CD14-positive monocyte (primary cell): Measurements from ENCODE around the gene TMEM135. TPM values are rescaled to one million over a fixed set of nuclear protein-coding genes. Genes with fewer than 3 reads are reported as not detected.
A peak's percentile ranks its signal among the peaks of the same experiment; 100 is the strongest.

Experiments
- DNase-seq, 3 donors: peaks; one replicate each; pipeline ENCODE4 v3.0.0-alpha.2; 2011 to 2022
- H2AFZ ChIP-seq: 2 replicates; pipeline ENCODE4 v1.6.0; 2012; ENCODE audit warnings: mild to moderate bottlenecking, low read depth, low read length, inconsistent platforms; ENCODE audit not compliant: insufficient read depth, poor library complexity, severe bottlenecking
- H3K27ac ChIP-seq, 2 donors: 1 replicate in 1 of 2; 2 replicates in 1 of 2; pipeline ENCODE4 v1.5.1; 2012 to 2013; ENCODE audit warnings: low read length in 2 of 2, control low read depth in 1 of 2, inconsistent platforms in 1 of 2, low read depth in 1 of 2, mild to moderate bottlenecking in 1 of 2
- H3K27me3 ChIP-seq, 2 donors: one replicate each; pipeline versions ENCODE4 v1.6.0 to v1.6.1; 2011 to 2013; ENCODE audit warnings: low read length in 2 of 2; ENCODE audit not compliant: control insufficient read depth in 2 of 2, insufficient read depth in 2 of 2
- H3K36me3 ChIP-seq, 2 donors: replicated peaks in 1 of 2; 1 replicate in 1 of 2; 2 replicates in 1 of 2; pipeline versions ENCODE4 v1.5.1 to v1.6.1; 2012 to 2013; ENCODE audit warnings: low read length in 2 of 2, control low read depth in 1 of 2, inconsistent platforms in 1 of 2, mild to moderate bottlenecking in 1 of 2; ENCODE audit not compliant: insufficient read depth in 2 of 2, control insufficient read depth in 1 of 2
- H3K4me1 ChIP-seq, 2 donors: 1 replicate in 1 of 2; 2 replicates in 1 of 2; pipeline versions ENCODE4 v1.5.1 to v1.6.1; 2012 to 2013; ENCODE audit warnings: low read length in 2 of 2, control low read depth in 1 of 2, inconsistent platforms in 1 of 2, mild to moderate bottlenecking in 1 of 2, moderate library complexity in 1 of 2; ENCODE audit not compliant: insufficient read depth in 2 of 2, control insufficient read depth in 1 of 2
- H3K4me2 ChIP-seq: replicated peaks from 2 replicates; pipeline ENCODE3; 2012; ENCODE audit warnings: low read length, moderate library complexity, mild to moderate bottlenecking; ENCODE audit not compliant: poor library complexity, severe bottlenecking; ENCODE audit errors: extremely low read depth
- H3K4me3 ChIP-seq, 3 experiments: fragments of 200-600 bp in 1 of 3; sonication (generic) in 1 of 3; replicated peaks in 1 of 3; 1 replicate in 2 of 3; 2 replicates in 1 of 3; pipeline ENCODE4 v1.5.1; 2011 to 2013; ENCODE audit warnings: low read length in 3 of 3, mild to moderate bottlenecking in 3 of 3, control low read depth in 2 of 3, low read depth in 2 of 3, inconsistent platforms in 1 of 3, moderate library complexity in 1 of 3
- H3K79me2 ChIP-seq: 2 replicates; pipeline ENCODE4 v1.6.0; 2012; ENCODE audit warnings: mild to moderate bottlenecking, control low read depth, inconsistent platforms, low read length, moderate library complexity; ENCODE audit not compliant: insufficient read depth
- H3K9ac ChIP-seq: 2 replicates; pipeline ENCODE4 v1.6.0; 2017; ENCODE audit warnings: low read length, mild to moderate bottlenecking; ENCODE audit not compliant: insufficient read depth, poor library complexity, severe bottlenecking
- H3K9me3 ChIP-seq, 2 donors: replicated peaks in 1 of 2; 1 replicate in 1 of 2; 2 replicates in 1 of 2; pipeline versions ENCODE4 v1.5.1 to v1.6.1; 2012 to 2013; ENCODE audit warnings: low read length in 2 of 2, control low read depth in 1 of 2; ENCODE audit not compliant: control insufficient read depth in 1 of 2, insufficient read depth in 1 of 2
- H4K20me1 ChIP-seq: 2 replicates; pipeline ENCODE4 v1.6.0; 2012; ENCODE audit warnings: mild to moderate bottlenecking, low read length, control low read depth, moderate library complexity; ENCODE audit not compliant: insufficient read depth
- H3K27ac Mint-ChIP-seq, 7 donors: one replicate each; pipeline ENCODE4 v1.8.0; 2020; ENCODE audit warnings: mild to moderate bottlenecking in 7 of 7, mixed read lengths in 7 of 7, moderate library complexity in 6 of 7, inconsistent platforms in 2 of 7
- H3K27me3 Mint-ChIP-seq, 3 donors: one replicate each; pipeline ENCODE4 v1.8.0; 2021 to 2022; ENCODE audit warnings: low read depth in 3 of 3, mild to moderate bottlenecking in 3 of 3, mixed read lengths in 3 of 3, moderate library complexity in 3 of 3, inconsistent platforms in 1 of 3
- H3K36me3 Mint-ChIP-seq, 2 donors: one replicate each; pipeline ENCODE4 v1.8.0; 2020; ENCODE audit warnings: mixed read lengths in 2 of 2, inconsistent platforms in 1 of 2, mild to moderate bottlenecking in 1 of 2
- H3K4me1 Mint-ChIP-seq: one replicate; pipeline ENCODE4 v1.8.0; 2020; ENCODE audit warnings: mild to moderate bottlenecking, mixed read lengths
- H3K4me3 Mint-ChIP-seq, 2 donors: one replicate each; pipeline ENCODE4 v1.8.0; 2020; ENCODE audit warnings: mild to moderate bottlenecking in 2 of 2, mixed read lengths in 2 of 2, moderate library complexity in 1 of 2
- H3K9me3 Mint-ChIP-seq, 7 donors: one replicate each; pipeline ENCODE4 v1.8.0; 2020 to 2022; ENCODE audit warnings: mixed read lengths in 7 of 7, mild to moderate bottlenecking in 6 of 7, moderate library complexity in 6 of 7, inconsistent platforms in 2 of 7
- CTCF ChIP-seq: fragments of 200-600 bp; IDR thresholded peaks from one replicate; pipeline ENCODE4 v1.8.0; 2022; ENCODE audit warnings: antibody characterized with exemption, mild to moderate bottlenecking
- intact Hi-C, 2 donors: fragments of 100-400 bp; cut with micrococcal nuclease; formaldehyde crosslinking; loops; one replicate each; pipeline versions ENCODE4 v1.15.0 to v1.15.1; 2023
- polyA plus RNA-seq, 3 donors: library from polyadenylated mRNA; depleted of rRNA in 1 of 3; unstranded in 2 of 3; stranded (reverse) in 1 of 3; fragments of 300-500 nt in 2 of 3; fragments of >200 nt in 1 of 3; fragmentation: Illumina TruSeq in 2 of 3; gene quantifications; 1 replicate in 2 of 3; 2 replicates in 1 of 3; pipeline ENCODE4 v1.2.3, GENCODE V29; 2012 to 2021

Gene TMEM135
- polyA plus RNA-seq, 3 donors = 2.7 to 8.4 (median 5.9) TPM

- Histone ChIP-seq H3K9me3 (no peaks in the 10 kb centered on the region), H3K27me3 (no peaks in the 10 kb centered on the region), H3K79me2 (no peaks in the 10 kb centered on the region), H3K36me3 (no peaks in the 10 kb centered on the region), H3K27ac (no peak overlapping the region), H3K4me3 (no peak overlapping the region), H3K4me2 (no peak overlapping the region), H2AFZ (no peak overlapping the region), H4K20me1 (no peaks in the 10 kb centered on the region), H3K4me1 (no peaks in the 10 kb centered on the region), H3K9ac (no peak overlapping the region)
- no peak for TF ChIP-seq CTCF
- Mint-ChIP-seq H3K27ac (peak overlapping the region in 1 of 7 donors; percentile 65), H3K36me3 (peaks cover 0 to 4% of the 10 kb centered on the region in 2 donors), H3K9me3 (no peaks in the 10 kb centered on the region), H3K27me3 (peaks cover 0 to 1% (median 0%) of the 10 kb centered on the region in 3 donors), H3K4me3 (no peak overlapping the region), H3K4me1 (peaks cover 6% of the 10 kb centered on the region)
- no peak for DNase-seq
- intact Hi-C loops = no loop called here
Observed at GRCh38 chr11:87263979-87264378, 226.2 kb downstream of the TMEM135 start.

GRCh38 chr11:87265132-87265531 is 227.4 kb downstream of the TMEM135 start:
- Histone ChIP-seq H2AFZ (no peak overlapping the region), H3K36me3 (no peaks in the 10 kb centered on the region), H3K4me1 (no peaks in the 10 kb centered on the region), H3K9ac (no peak overlapping the region), H3K79me2 (no peaks in the 10 kb centered on the region), H3K9me3 (no peaks in the 10 kb centered on the region), H3K4me2 (no peak overlapping the region), H3K27ac (no peak overlapping the region), H3K4me3 (no peak overlapping the region), H3K27me3 (no peaks in the 10 kb centered on the region), H4K20me1 (no peaks in the 10 kb centered on the region)
- intact Hi-C loops = no loop called here
- no peak overlapping the region for H3K4me3 Mint-ChIP-seq
- H3K9me3 Mint-ChIP-seq = no peaks in the 10 kb centered on the region
- TF ChIP-seq CTCF = no peak
- H3K36me3 Mint-ChIP-seq = no peaks in the 10 kb centered on the region
- peaks cover 0 to 1% (median 0%) of the 10 kb centered on the region in 3 donors for H3K27me3 Mint-ChIP-seq
- peaks cover 6% of the 10 kb centered on the region for H3K4me1 Mint-ChIP-seq
- no peak for DNase-seq
- H3K27ac Mint-ChIP-seq = no peak overlapping the region
